NCI-H1105 (cell line): ENCODE measurements around the gene GSDMA.
A peak's percentile ranks its signal among the peaks of the same experiment; 100 is the strongest.

Source experiments
- DNase-seq: peaks from one replicate; lab custom pipeline; 2025; lab: John Stamatoyannopoulos, UW

Gene GSDMA

GRCh38 chr17:39960524-39961041 lies 2.2 kb upstream of the GSDMA start:
- DNase-seq = no peak

- no peak for DNase-seq
Measured at GRCh38 chr17:39963829-39964228, 1.0 kb downstream of the GSDMA start.

DNA sequence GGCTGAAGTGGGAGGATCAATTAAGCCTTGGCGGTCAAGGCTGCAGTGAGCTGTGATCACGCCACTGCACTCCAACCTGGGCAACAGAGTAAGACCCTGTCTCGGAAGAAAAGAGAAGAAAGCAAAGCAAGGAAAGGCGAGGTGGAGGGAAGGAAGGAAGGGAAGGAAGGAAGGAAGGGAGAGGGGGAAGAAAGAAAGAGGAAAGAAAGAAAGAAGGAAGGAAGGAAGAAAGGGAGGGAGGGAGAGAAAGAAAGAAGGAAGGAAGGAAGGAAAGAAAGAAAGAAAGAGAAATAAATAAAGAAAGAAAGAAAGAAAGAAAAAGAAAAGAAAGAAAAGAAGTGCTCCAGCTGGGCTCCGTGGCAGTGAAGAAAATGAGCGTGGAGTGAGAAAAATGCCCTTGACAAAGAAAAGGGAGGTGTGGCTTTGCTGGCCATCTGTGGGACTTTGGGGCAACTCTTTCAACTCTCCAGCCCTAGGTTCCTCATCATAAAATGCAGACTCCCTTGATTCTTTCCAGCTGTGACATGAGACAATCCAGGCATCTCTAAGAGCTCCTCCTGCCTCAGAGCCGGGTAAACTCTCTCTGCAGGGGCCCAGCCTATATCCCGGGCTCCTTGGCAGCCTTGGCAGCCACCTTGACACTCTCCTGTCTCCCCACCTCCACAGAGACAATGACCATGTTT lies 2.4 kb downstream of the GSDMA start:
- no peak for DNase-seq

- DNase-seq = no peak
Measured at GRCh38 chr17:39966771-39967170, 4.0 kb downstream of the GSDMA start.

DNA sequence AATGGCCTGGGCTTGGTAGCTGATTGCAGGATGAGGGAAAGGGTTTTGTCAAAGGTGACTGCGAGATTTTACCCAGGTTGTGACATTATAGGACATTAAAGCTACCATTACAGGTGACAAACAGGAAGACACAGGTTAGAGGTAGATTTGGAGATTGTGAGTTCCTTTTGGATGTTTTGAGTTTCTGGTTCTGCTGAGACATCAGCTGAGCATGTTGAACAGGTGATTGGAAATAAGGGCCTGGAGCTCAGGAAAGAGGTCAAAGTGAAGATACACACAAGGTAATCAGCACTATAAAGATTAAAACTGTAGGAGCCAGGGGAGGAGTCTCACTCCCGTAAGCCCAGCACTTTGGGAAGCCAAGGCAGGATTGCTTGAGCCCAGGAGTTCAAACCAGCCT lies 6.0 kb downstream of the GSDMA start:
- no peak for DNase-seq

DNA sequence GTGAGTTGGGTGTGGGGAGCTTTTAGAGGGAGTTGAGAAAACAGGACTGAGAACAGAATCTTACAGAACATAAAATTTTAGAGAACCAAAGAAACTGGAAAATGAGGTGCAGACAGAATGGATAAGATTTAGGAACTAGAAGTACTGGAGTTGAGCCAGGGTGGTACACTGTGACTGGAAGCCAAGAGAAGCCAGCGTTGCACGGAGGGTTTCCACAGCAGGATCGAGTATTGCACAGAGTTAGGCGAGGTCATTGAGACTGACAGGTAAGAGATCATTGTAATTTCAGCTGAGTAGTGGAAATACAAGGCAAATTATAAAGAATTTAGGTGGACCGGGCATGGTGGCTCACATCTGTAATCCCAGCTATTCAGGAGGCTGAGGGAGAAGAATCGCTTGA lies 6.6 kb downstream of the GSDMA start:
- no peak for DNase-seq

- DNase-seq = no peak
Measured at GRCh38 chr17:39970157-39970692, 7.4 kb downstream of the GSDMA start.

DNA sequence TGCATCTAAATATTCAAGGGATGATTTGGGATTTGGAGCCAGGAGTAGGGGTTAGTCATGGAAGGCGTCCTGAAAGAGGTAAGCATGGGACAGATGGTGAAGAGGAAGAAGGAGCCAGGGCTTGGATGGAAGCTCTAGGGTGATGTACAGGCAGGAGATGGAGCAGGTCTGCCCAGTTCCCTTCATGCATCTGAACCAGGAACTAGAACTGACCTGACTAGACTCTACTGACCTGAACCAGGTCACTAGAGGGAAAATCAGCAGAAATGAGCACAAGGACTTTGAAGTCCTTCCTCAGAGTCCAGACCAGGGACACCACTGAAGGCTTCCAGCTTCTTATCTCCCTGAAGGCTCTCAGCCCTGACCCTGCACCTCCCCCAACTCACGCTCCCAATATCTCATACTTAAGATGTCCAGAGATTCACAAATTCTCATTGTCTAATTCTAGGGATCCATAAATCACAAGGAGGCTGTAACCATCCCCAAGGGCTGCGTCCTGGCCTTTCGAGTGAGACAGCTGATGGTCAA lies 8.3 kb downstream of the GSDMA start:
- DNase-seq = no peak

DNA sequence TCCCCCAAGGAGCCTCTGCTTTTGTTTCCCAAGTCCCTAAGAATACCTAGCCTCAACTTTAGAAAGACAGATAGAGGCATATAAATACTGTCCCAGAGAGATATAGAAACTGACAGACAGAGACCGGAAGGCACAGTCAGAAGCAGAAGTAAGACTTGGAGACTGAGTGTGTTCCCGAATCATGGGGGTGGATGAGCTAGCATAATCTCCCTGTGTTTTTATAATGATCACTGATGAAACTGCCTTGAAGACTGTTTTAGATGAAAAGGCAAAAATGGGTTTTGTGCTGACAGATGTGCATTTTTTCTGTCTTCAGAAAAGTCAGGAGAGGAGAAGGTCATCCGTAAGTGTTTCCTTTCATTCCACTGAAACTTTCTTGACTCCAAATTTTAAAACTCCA lies 9.5 kb downstream of the GSDMA start:
- DNase-seq = no peak

GRCh38 chr17:39973496-39973895 lies 10.7 kb downstream of the GSDMA start:
- no peak for DNase-seq

DNA sequence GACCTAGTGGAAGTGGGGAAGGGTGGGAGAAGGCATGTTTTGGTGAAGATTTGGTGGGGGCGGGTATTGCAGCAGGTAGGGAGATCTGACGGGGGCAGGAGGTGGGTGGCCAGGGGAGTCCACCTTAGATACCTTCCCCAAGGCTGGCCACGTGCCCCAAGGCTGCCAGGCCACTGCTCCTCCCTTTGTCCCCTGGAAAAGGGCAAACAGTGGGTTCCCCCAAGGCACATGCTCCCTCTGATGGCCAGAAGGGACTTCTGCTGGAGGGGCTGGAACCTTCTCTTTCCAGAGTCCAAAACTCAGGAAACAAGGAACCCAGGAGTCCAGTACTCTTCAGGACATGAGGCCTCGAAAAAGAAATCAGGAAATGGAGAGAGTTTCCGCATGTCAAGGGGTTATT lies 11.6 kb downstream of the GSDMA start:
- no peak for DNase-seq

DNA sequence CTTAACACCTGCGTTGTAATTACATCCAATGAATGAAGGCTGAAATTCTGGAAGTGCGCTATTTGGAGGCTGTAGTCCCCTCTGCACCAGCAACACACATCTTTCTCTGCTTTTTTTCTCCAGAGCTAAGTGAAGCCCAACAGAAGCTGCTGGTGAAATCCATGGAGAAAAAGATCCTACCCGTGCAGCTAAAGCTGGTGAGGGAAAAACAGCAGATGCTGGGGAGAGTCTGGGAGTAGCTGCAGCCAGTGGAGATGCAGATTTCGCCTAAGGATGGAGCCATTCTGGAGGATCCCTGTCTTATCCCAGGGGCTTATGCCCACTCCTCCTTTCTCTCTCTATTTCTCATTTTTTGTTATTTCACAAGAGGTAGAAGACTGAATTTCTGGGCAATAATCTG lies 13.0 kb downstream of the GSDMA start:
- no peak for DNase-seq

GRCh38 chr17:39979016-39979670 lies 16.3 kb downstream of the GSDMA start:
- DNase-seq = no peak

DNA sequence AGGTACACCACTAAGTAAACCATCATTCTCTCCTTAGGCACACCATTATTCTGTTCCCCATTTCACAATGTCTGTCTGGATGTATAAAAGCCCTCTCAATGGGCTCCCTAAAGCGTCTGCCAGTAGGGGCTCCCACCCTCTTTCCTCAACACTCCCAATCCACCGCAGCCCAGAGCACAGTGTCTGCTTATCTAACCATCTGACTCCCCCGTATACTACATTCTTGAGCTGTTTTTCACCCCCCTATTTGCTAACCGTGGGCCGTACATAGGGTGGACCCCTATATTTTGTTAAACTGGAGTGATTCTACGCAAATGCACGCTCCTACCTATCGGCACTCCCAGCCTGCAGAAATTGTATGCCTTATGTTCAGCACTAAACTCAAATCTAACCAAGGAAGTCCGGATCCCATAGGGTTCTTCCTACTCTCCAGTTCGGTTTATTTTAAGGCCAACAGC lies 17.1 kb downstream of the GSDMA start:
- DNase-seq = peak; percentile 12

DNA sequence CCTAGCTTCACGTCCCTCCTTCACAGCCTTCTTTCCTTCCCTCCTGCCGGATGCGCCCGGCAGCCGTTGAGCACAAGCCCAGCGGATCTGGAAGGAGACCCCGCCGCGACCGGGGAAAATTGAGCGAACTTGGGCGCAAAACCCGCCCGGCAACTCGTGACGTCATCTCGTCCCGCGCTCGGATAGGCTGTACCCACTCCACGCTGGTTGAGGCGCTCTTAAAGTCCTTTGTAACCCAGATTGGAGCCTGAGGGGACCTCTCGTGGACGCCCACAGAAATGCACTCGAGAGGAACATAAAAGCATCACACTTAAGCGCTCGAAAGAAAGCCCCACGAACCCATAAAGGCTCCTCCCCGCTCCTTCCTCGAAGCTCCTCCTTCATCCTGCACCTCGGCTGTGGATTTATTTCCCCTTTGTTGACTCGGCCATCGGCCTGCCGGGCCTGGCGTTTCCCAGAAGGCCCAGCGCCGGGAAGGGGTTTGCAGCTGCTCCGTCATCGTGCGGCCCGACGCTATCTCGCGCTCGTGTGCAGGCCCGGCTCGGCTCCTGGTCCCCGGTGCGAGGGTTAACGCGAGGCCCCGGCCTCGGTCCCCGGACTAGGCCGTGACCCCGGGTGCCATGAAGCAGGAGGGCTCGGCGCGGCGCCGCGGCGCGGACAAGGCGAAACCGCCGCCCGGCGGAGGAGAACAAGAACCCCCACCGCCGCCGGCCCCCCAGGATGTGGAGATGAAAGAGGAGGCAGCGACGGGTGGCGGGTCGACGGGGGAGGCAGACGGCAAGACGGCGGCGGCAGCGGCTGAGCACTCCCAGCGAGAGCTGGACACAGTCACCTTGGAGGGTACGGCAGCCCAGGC lies 17.8 kb downstream of the GSDMA start, which contains the start of gene PSMD3:
TSS of gene PSMD3 (plus strand) at position 457 of the 856 bp plus-strand sequence. CDS start at position 621, 164 bp downstream.
- DNase-seq = peak; percentile 99

GRCh38 chr17:39981207-39981741 lies 18.5 kb downstream of the GSDMA start:
- DNase-seq = no peak

DNA sequence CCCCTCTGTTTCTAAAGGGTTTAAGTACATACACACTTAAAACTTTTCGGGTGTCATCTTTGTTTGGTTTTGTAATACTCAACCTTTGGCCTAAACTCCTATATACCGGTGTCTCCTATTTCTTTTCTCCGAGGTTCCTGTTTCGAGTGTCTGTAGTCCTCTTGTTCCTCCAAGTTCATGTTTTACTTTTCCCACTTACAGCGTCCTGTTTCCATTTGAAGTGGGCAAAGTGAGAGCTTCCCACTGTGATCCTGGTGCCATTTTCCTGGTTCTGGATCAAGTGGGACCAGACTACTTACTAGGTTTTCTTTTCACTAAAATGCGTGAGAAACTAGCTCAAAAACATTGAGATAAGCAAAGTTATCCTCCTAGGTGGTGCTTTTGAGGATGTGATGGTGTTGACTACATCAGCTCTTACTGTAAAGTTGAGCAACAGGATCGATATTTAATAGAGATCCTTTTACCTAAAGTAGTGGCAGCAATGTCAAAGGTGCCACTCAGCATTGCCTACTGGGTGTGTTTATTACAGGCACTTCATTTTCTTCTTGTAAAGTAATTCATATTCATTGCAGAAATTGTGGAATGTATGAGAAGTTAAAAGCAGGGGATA lies 19.1 kb downstream of the GSDMA start:
- DNase-seq = no peak

DNA sequence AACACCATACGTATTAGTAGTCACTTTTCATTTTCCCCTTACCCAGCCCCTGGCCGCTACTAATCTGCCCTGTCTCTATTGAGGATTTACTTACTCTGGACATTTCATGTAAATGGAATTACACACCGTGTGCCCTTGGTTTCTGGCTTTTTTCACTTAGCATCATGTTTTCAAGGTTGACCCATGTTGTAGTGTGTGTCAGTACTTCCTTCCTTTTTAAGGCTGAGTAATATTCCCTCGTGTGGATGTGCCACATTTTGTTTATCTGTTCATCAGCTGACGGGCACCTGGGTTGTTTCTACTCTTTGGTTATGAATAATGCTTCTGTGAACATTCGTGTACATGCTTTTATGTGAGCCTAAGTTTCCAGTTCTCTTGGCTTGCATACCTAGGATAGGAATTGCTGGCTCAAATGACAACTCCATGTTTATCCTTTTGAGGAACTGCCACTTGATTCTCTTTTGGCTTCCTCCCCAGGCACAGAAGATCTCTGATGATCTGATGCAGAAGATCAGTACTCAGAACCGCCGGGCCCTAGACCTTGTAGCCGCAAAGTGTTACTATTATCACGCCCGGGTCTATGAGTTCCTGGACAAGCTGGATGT lies 25.5 kb downstream of the GSDMA start:
- DNase-seq = no peak

DNA sequence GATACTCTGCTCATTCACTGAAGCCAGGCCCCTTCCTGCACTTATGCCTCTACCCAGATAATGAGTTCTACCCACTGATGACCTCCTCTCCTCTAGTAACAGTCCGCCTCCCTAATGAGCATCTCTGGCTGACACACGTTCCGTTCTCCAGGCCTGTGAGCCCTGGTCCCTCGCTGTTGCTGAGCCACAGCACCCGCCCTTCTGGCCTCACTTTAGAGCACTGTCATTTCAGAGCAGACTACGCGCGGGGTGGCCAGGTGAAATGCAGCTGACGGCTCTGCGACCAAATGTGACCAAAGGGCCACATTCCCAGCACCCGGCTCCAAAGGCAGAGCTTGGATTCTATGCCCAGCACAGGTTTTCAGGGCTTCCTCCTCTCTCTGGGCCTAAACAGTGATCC lies 31.6 kb downstream of the GSDMA start:
- DNase-seq = no peak

DNA sequence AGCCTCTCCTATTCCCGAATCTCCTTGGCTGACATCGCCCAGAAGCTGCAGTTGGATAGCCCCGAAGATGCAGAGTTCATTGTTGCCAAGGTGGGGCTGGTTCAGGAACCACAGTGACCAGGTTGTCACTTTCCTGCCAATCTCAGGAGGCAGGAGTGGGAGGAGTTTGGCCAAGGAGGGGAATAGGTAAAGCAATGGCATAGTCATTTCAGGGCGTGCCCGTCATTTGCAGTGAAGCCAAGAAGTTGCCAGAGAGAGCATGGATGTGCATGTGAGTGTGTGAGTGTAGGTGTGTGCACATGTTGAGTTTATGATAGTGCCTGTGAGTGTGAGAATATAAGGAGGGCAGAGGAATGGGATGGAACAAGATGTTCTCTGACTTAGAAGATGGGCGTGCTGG lies 32.6 kb downstream of the GSDMA start:
- DNase-seq = no peak

DNA sequence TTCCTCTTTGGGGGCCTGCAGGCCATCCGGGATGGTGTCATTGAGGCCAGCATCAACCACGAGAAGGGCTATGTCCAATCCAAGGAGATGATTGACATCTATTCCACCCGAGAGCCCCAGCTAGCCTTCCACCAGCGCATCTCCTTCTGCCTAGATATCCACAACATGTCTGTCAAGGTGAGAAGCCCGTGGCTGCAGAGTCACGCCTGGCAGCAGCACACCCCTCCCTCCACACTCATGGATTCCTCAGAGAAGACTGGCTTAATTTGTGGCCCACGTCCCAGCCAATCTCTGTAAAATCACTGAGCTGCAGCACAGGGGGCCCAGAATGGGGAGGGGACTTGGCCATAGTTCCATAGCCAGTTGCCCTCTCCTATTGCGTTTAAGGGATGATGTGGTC lies 33.4 kb downstream of the GSDMA start:
- DNase-seq = no peak
